Jurkat, Clone E6-1 (cell line): ENCODE measurements around the gene AQP2.

Experiments
- DNase-seq: peaks from one replicate; pipeline ENCODE4 v3.0.0-alpha.2; 2011; ENCODE audit warnings: low read depth, low spot score
- H3K4me3 ChIP-seq: 2 replicates; pipeline ENCODE4 v1.5.1; 2011; ENCODE audit warnings: mild to moderate bottlenecking, low read length, control low read depth, moderate library complexity

Gene AQP2

GRCh38 chr12:49952391-49953055 is 2.0 kb downstream of the AQP2 start:
- DNase-seq = no peak
- no peak overlapping the region for H3K4me3 ChIP-seq

GRCh38 chr12:49953151-49953550 is 2.6 kb downstream of the AQP2 start:
- no peak for DNase-seq

GRCh38 chr12:49953961-49954846 is 3.7 kb downstream of the AQP2 start:
- DNase-seq = no peak

More at GRCh38 chr12:49953151-49953550, 2.6 kb downstream of the AQP2 start:
- H3K4me3 ChIP-seq = no peak overlapping the region

DNA sequence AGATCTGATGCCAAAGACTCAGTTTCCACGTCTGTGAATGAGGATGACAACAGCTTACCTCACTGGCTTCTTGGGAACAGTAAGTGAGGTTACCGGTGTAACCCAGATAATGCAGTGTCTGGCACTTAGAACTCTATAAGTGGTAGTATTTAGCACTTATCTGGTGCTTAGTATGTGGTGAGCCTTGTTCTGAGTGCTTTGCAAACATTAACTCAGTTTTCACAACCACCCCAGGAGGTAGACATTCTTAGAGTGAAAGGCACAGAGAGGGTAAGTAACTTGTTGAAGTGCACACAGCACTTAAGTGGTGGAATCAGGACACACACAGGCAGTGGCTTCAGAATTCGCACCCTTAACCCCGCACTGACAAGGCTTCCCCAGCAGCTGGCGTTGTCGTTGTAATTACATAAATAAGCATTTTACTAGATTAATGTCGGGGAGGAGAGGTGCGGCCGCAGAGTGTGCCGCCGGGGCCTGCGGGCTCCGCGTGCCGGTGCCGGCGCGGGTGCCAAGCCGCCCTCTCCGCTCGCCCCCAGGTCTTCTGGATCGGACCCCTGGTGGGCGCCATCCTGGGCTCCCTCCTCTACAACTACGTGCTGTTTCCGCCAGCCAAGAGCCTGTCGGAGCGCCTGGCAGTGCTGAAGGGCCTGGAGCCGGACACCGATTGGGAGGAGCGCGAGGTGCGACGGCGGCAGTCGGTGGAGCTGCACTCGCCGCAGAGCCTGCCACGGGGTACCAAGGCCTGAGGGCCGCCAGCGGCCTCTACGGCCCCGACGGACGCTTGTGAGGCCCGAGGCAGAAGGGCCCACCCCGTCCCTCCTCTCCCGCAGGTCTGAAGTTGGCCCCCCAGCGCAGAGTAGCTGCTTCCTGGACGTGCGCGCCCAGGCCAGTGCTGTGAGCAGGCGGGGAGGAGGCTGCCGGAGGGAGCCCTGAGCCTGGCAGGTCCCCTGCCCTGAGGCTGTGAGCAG is 4.6 kb downstream of the AQP2 start:
- no peak overlapping the region for H3K4me3 ChIP-seq
- DNase-seq = no peak

More at GRCh38 chr12:49953961-49954846, 3.7 kb downstream of the AQP2 start:
- H3K4me3 ChIP-seq = no peak overlapping the region

- DNase-seq = no peak
- no peak overlapping the region for H3K4me3 ChIP-seq
These were observed 5.5 kb downstream of the AQP2 start for GRCh38 chr12:49955899-49956662.

- DNase-seq = no peak
- no peak overlapping the region for H3K4me3 ChIP-seq
These were observed 6.4 kb downstream of the AQP2 start for GRCh38 chr12:49956663-49957569.

GRCh38 chr12:49957570-49957967 is 7.0 kb downstream of the AQP2 start:
- H3K4me3 ChIP-seq = no peak overlapping the region
- DNase-seq = no peak

DNA sequence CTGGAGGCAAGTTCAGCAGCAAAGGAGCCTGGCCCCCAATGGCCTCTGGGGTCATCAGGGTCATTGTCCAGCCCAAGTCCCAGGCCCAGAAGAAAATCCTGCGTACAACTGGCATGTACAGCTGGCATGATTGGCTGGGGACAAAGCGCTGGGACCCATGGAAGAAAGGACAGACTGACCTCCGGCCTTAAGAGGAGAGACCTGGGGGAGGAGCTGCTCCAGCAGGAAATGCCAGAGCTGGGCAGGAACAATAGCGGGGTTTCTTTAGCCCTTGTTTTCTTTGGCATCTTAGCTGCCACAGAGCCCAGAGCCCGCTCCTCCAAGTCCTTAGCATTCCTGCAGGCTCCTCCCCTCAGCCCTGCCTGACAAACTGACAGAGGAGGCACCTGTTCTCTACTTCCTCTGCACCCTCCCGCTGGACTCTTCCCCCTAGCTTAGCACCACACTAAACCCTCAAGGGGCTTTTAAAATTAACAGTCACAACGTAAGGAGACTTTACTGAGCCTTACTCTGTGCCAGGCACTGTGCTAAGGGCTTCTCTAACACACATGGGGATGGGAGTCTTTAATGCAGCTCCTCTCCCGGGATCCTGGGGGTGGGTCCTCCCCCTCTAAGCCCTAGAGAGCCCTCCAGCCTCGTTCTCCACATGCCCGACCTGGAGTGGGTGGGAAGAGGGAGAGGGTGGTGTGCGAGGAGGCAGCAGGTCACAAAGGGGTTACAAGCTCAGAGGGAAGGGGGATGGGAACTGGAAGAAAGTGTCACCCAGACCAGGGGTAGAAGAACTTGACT is 9.3 kb downstream of the AQP2 start:
- DNase-seq = peak; percentile 70
- no peak overlapping the region for H3K4me3 ChIP-seq

GRCh38 chr12:49960474-49961110 is 10.1 kb downstream of the AQP2 start:
- no peak for DNase-seq
- H3K4me3 ChIP-seq = no peak overlapping the region

DNA sequence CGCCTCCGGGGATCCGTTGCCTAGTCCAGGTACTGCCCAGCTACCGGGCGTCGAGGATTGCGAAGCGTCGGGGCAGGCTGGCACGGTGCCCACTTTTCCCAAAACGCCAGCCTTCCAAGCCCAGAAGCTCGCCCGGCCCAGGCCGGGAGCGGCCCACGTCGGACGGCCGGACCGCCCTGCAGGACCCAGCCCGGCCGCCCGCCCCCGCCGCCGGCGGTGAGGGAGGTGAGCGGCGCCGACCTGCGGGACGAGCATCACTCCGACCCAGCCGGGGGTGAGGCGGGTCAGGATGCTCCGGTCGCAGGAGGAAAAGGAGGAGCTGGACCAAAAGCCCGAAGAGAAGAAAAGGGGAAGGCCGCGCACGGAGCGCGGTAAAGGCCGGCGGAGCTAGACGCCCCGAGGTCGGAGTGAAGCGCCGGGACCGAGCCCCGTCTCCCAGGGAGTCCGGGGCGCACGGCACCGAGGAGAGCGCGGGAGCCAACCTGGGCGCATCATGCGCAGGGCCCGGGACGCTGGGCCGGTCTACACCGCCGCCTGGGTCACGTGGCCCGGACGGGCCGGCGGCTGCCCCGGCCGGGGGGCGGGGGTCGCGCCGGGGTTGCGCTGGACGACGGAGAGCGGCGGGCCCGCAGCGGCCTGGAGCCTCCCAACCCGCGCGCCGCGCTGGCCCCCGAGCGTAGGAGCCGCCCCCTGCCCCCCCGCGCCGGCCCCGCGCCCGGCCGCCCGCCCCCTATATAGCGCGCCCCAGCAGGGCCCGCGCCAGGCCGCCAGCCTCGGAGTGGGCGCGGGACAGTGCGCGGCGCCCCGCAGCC is 10.8 kb downstream of the AQP2 start, which contains the start of gene AQP5:
Gene AQP5 (plus strand): TSS at position 762 of the 812 bp plus-strand sequence. CDS start 146 bp downstream, outside the sequence.
- H3K4me3 ChIP-seq = no peak within 1 kb of the TSS
- no peak for DNase-seq

- no peak overlapping the region for H3K4me3 ChIP-seq
- DNase-seq = no peak
These were observed 11.6 kb downstream of the AQP2 start for GRCh38 chr12:49961993-49962764.

GRCh38 chr12:49962861-49963765 is 12.6 kb downstream of the AQP2 start:
- no peak for DNase-seq
- H3K4me3 ChIP-seq = no peak overlapping the region

GRCh38 chr12:49963976-49964815 is 13.7 kb downstream of the AQP2 start:
- DNase-seq = no peak
- H3K4me3 ChIP-seq = no peak overlapping the region
